Measurements from ENCODE around the gene KLHL25.
"Not testable (repeated sequence)": the region's sequence is repeated elsewhere in the genome, so short reads cannot be mapped to it uniquely, and the experiment has no call there.

The KLHL25 gene

GRCh38 chr15:85804481-85805170, 9.9 kb upstream of the KLHL25 start:
- DNase-seq (ENCODE audit: extremely low read depth in 1 of 2, low read depth in 1 of 2), result no peak

- not testable (repeated sequence) for DNase-seq (ENCODE audit: extremely low read depth in 1 of 2, low read depth in 1 of 2)
These were observed 7.9 kb upstream of the KLHL25 start for GRCh38 chr15:85802617-85803016.

GRCh38 chr15:85800478-85801123, 5.9 kb upstream of the KLHL25 start:
- DNase-seq (ENCODE audit: extremely low read depth in 1 of 2, low read depth in 1 of 2), result no peak

- DNase-seq (ENCODE audit: extremely low read depth in 1 of 2, low read depth in 1 of 2), result not testable (repeated sequence)
These were observed 1.6 kb upstream of the KLHL25 start for GRCh38 chr15:85796371-85796770.

GRCh38 chr15:85795337-85796305, 896 bp upstream of the KLHL25 start:
- no peak for DNase-seq (ENCODE audit: extremely low read depth in 1 of 2, low read depth in 1 of 2)

- DNase-seq (ENCODE audit: extremely low read depth in 1 of 2, low read depth in 1 of 2), result no peak
These were observed 806 bp downstream of the KLHL25 start for GRCh38 chr15:85793641-85794597.

GRCh38 chr15:85792912-85793590, 1.7 kb downstream of the KLHL25 start:
- no peak for DNase-seq (ENCODE audit: extremely low read depth in 1 of 2, low read depth in 1 of 2)

GRCh38 chr15:85792102-85792731, 2.5 kb downstream of the KLHL25 start:
- no peak for DNase-seq (ENCODE audit: extremely low read depth in 1 of 2, low read depth in 1 of 2)

- DNase-seq (ENCODE audit: extremely low read depth in 1 of 2, low read depth in 1 of 2), result no peak
These were observed 5.2 kb downstream of the KLHL25 start for GRCh38 chr15:85789496-85789875.

GRCh38 chr15:85788771-85789495, 5.8 kb downstream of the KLHL25 start:
- no peak for DNase-seq (ENCODE audit: extremely low read depth in 1 of 2, low read depth in 1 of 2)

- DNase-seq (ENCODE audit: extremely low read depth in 1 of 2, low read depth in 1 of 2), result no peak
These were observed 8.0 kb downstream of the KLHL25 start for GRCh38 chr15:85786781-85787114.

GRCh38 chr15:85785887-85786780, 8.6 kb downstream of the KLHL25 start:
- DNase-seq (ENCODE audit: extremely low read depth in 1 of 2, low read depth in 1 of 2), result no peak

- DNase-seq (ENCODE audit: extremely low read depth in 1 of 2, low read depth in 1 of 2), result no peak
These were observed 12.7 kb downstream of the KLHL25 start for GRCh38 chr15:85782064-85782463.

GRCh38 chr15:85781099-85781498, 13.6 kb downstream of the KLHL25 start:
- no peak for DNase-seq (ENCODE audit: extremely low read depth in 1 of 2, low read depth in 1 of 2)

GRCh38 chr15:85780225-85780985, 14.3 kb downstream of the KLHL25 start:
- DNase-seq (ENCODE audit: extremely low read depth in 1 of 2, low read depth in 1 of 2), result no peak

- DNase-seq (ENCODE audit: extremely low read depth in 1 of 2, low read depth in 1 of 2), result no peak
These were observed 15.5 kb downstream of the KLHL25 start for GRCh38 chr15:85779249-85779648.
